Fibroblast of skin of left quadriceps (primary cell): ENCODE data around the gene DUSP23.
A peak's percentile ranks its signal among the peaks of the same experiment; 100 is the strongest.

Experiments used
- DNase-seq, 2 experiments: peaks; one replicate each; pipeline ENCODE4 v3.0.0-alpha.2; 2013; ENCODE audit warnings: low read depth in 2 of 2

The DUSP23 gene

DNA sequence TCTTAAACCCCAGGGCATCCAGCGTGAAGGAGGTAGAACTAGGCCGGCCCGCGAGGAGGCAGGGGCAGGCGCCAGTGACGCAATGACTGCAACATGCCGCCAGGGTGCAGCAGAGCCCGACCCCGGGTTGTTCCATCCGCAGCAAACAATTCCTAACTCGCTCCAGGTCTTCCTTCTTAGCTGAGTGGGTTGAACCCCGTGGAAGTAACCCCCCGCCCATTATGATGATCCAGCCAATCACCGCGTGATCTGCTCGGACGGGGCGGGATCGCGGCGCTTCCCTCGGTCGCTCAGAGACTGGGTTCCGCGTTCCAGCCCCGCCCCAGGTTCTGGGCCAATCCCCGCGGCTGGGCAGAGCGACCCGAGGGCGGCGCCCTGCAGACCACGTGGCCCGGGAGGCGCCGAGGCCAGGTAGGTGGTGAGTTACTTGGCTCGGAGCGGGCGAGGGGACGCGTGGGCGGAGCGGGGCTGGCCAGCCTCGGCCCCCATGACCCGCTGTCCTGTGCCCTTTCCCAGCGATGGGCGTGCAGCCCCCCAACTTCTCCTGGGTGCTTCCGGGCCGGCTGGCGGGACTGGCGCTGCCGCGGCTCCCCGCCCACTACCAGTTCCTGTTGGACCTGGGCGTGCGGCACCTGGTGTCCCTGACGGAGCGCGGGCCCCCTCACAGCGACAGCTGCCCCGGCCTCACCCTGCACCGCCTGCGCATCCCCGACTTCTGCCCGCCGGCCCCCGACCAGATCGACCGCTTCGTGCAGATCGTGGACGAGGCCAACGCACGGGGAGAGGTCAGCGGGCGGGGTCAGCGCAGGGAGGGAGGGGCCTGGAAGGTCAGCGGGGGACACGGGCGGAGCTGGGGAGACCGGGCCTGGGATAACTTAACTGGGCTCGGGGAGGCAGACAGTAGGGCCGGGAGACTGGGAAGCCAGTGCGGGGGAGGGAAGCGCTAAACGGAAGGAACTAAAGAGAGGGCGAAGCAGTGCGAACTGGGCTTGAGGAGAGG, at the start of gene DUSP23:
Gene DUSP23, plus strand, starts transcription at position 380 of the 1,000 bp plus-strand sequence. Its CDS starts 139 bp downstream, at position 519.
- DNase-seq, result peak; percentile 95

DNA sequence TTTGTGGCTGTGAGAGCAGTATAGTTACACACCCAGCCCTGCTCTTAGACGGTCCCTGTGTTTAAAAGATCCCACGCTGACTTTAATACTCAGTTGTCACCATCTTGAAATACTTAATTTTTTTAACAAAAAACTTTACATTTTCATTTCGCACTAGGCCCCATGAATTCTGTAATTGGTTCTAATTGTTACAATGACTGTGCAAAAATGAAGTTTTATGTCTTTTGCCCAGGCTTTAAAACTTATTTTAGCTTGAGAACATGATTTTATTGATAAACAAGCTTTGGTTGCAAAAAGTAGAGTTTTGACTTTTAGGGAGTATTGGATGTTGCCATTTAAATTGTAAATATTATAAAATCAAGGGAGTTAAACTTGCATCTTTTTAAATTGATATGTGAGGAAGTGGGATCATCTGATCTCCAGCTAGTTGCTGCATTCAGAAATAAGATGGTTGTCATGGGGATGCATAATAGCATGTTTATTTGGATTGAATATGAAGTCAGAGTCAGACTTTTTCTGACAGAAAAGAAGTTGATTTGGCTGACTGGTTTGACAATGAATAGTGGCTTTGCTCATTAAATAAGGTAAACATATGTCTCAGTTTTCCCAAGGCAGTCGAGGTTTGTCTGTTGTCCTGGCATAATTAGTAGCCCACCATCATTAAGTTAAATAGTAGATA, 43.4 kb upstream of the DUSP23 start:
- no peak for DNase-seq

DNA sequence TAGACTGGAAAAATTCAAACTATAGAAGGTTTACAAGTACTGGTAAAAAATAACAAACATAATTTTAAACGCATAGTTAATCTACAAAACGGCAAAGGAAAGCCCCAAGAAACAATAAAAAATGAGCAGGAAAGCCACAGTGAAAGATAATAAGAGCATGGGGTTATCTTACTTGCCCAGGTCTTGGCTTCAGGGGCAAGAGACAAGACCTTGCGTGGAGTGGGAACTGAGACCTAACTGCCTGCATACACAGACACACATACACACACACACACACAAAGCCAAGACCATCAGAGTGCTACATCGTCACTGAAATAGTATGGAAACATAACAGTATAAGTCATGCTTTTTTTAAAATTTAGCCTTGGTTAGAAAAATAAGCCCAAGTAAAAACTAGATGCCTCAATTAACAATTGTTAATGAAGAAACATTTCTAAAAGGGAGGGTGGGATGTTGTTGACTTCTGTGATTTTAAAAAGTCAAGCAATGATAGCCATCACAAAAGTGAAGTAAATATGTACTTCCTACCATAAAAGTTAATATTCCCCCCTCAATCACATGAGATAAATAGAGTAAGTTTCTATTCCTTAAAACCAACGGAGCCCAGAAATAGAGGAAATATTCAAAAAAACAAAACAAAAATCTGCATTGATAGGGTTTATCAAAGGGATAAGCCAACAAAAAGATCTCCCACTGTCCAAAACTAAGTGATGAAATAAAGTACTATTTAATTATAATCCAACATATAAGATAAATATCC, 36.9 kb upstream of the DUSP23 start:
- no peak for DNase-seq

DNA sequence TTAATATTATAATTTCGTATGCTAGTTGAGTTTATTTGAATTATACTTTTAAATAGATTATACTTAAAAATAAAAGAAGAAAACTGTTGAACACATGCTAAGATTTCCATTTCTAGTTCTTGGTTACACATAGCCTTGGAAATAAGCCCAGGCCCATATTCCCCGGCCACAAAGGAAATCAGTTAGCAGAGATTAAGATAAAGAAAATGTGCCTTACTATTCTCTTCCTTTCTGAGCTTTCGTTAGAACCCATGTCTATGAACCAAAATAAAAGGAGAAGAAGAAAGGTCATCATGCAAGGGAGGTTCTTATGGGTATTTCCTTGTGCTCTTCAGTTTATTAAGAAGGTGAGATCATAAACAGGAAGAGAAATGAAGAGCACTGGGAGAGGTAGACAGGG, 34.1 kb upstream of the DUSP23 start:
- DNase-seq, result no peak

DNA sequence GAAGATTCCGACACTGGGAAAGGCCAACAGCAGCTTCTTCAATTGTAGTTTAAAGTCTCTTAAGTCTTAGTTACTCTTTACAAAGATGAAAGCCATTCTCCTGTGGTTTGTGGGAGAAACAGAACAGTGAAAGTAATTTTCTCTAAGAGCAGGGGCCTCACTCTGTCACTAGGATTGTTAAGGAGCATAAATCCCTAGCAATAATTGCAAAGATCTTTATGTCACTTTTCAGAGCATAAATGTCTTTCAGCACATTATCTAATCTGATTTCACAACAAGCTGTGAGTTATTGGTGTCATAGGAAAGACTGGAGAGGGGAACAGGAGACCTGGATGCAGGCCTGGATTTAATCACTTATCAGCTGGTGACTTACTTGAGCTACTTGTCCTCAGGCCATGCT, 32.4 kb upstream of the DUSP23 start:
- DNase-seq, result no peak

DNA sequence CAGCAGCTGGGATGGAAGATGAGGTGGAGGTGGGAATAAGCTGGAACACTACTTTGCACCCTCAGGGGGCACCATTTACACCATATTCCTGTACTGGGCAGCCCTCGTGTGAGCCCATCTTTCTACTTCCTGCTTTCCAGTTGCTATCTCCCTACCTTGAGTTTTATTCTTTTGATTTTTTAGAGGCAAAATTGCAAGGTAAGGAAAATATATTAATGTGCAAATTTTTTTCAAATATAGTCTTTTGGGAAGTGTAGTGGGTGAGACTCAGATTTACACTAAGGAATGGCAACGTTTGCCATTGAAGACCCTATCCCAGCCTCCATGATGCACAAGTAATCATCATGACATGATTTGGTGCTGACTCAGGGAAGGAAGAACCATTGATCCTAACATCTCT, 31.1 kb upstream of the DUSP23 start:
- no peak for DNase-seq

GRCh38 chr1:159750621-159751020, 30.1 kb upstream of the DUSP23 start:
- no peak for DNase-seq

DNA sequence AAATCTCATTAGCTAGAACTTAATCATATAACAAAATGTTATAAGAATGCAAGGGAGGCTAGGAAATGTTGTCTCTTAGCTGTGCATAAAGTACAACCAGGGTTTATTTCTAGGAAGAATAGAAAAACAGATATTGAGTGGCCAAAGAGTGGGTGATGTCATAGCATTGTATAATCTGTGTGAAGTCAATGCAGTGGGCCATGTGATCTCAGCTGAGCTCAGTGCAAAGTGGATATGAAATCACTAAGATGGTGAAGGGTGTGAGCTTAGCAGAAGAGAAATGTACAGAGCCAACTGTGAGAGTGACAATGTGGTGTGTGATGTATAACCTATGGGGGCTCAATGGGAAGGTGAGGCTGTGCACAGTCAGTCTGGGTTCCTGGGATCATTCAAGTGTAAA, 29.7 kb upstream of the DUSP23 start:
- DNase-seq, result no peak

GRCh38 chr1:159752135-159752580, 28.6 kb upstream of the DUSP23 start:
- peak in 1 of 2 experiments; percentile 0 for DNase-seq

- no peak for DNase-seq
These were observed 27.4 kb upstream of the DUSP23 start for GRCh38 chr1:159753386-159753785.

DNA sequence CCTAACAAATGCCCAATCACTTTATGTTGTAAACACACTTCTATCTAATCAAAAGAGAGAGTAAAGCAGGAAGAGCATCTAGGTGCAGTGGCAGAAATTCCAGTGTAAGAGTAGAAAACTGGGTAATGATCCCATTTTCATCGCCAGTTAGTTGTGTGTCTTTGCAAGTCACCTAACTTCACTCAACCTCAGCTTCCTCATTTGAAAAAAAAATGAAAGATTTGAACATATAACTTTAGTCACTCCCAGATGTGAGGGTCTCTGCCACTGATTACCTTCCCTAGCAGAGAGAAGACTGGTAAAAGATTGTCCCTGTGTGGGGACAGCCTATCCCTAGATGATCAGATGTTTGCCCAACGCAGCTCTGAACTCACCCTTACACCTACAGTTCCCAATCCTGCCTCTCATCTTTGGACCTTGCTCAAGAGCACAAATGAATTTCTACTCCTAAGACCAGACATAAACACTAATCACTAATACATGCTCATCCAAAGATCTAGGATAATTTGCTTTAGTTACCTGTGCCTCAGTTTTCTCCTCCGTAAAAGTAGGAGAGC, 25.2 kb upstream of the DUSP23 start:
- no peak for DNase-seq

DNA sequence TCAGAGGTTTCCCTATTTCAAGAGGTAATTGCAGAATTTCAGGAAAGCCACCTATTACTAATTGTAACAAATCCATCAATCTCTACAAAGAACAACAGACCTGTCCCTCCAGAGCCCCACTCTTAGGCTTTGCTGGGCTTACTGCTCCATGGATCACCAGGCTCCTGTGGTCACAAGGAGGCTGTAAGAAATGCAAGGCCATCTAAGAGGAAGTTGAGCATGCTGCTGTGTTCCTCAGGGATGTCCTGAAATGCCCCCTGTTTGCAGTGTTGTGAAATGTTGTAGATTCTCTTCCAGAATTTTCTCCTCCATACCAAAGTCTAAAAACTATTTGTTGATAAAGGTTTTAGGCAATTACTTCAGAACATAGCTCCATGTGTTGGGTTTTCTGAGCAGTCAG, 24.4 kb upstream of the DUSP23 start:
- DNase-seq, result no peak

GRCh38 chr1:159763686-159764085, 17.1 kb upstream of the DUSP23 start:
- no peak for DNase-seq

DNA sequence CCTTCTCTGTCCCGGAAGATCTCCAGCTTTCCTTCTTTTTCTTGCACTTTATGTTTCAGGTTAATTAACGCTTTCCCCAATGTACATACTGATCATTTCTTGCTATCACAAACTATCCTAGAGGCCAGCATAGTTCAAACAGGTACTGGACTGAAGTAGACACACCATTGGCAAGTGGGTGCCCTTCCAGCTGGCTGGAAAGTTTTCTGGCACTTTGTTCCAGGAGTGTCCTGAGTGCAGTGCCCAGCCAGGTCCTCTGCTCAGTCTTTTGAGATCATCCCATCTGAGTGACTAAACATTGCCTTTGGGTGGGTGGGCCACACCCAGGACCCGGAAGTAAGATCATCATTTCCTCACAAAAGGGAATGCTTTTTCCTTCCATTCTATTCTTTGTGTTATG, 15.0 kb upstream of the DUSP23 start:
- no peak for DNase-seq

- DNase-seq, result no peak
These were observed 9.5 kb upstream of the DUSP23 start for GRCh38 chr1:159771127-159771895.

- DNase-seq, result no peak
These were observed 6.3 kb upstream of the DUSP23 start for GRCh38 chr1:159774465-159774864.

- DNase-seq, result no peak
These were observed 5.0 kb upstream of the DUSP23 start for GRCh38 chr1:159775716-159776115.

GRCh38 chr1:159778266-159778665, 2.5 kb upstream of the DUSP23 start:
- no peak for DNase-seq

DNA sequence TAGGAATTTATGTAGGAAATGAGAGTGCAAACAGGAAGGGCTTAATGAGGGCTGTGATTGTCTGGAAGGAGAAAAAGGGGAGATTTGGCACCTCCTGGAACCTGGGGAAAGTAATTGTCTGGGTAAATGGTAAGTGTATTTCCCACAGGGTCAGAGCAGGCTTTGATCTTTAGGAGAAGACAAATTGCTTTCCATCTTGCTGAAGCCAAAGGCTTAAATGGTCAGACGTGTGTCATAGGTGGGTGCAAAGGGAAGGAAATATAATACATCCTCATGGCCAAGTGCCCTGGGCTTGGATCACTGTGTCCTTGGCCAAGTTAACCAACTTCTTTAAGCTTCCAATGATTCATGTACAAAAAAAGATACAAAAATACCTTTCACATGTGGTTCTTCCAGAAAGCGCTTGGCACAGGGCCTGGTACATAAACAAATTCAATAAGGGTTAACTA, 1.3 kb upstream of the DUSP23 start:
- DNase-seq, result peak in 1 of 2 experiments; percentile 8

DNA sequence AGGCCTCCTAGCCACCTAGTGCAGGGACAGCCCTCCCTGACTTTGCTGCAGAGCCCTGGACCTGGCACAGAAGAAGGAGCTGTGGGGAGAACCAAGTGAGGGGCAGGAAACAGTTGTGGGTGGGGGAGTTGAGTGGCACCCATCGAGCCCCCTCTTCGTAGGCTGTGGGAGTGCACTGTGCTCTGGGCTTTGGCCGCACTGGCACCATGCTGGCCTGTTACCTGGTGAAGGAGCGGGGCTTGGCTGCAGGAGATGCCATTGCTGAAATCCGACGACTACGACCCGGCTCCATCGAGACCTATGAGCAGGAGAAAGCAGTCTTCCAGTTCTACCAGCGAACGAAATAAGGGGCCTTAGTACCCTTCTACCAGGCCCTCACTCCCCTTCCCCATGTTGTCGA, 1.2 kb downstream of the DUSP23 start:
- DNase-seq, result no peak

GRCh38 chr1:159783724-159784123, 3.0 kb downstream of the DUSP23 start:
- DNase-seq, result no peak
